ENCODE measurements around the gene GALNT1. TPM values are rescaled to one million over a fixed set of nuclear protein-coding genes. Genes with fewer than 3 reads are reported as not detected.
"Not testable (repeated sequence)": the region's sequence is repeated elsewhere in the genome, so short reads cannot be mapped to it uniquely, and the experiment has no call there.

Gene GALNT1
- 10 to 100 TPM; 52.5 to 53.4 TPM for total RNA-seq

GRCh38 chr18:35581546-35581897, at the start of gene GALNT1:
GALNT1 (plus strand) TSS chr18:35581740; CDS start chr18:35654663, 72,923 bp downstream.
- POLR2A ChIA-PET: interaction anchor here (1.3 to 1.4 kb wide), 3 partner anchors 35 to 103 kb away, joined by 4 to 5 read pairs (median 4); partner anchors contain the start of gene INO80C
- CTCF ChIA-PET: no interaction called here

- POLR2A ChIA-PET: no interaction called here
Measured at GRCh38 chr18:35533916-35534405, 47.6 kb upstream of the GALNT1 start.

GRCh38 chr18:35535297-35535696, 46.2 kb upstream of the GALNT1 start:
- ChIA-PET POLR2A (no interaction called here), CTCF (no interaction called here)

More at GRCh38 chr18:35533916-35534405, 47.6 kb upstream of the GALNT1 start:
- CTCF ChIA-PET: no interaction called here

GRCh38 chr18:35542356-35542755, 39.2 kb upstream of the GALNT1 start:
- POLR2A ChIA-PET: no interaction called here
- CTCF ChIA-PET: no interaction called here

- POLR2A ChIA-PET: no interaction called here
- CTCF ChIA-PET: no interaction called here
Measured at GRCh38 chr18:35547008-35547605, 34.4 kb upstream of the GALNT1 start.

GRCh38 chr18:35549564-35549963, 32.0 kb upstream of the GALNT1 start:
- ChIA-PET CTCF (interaction anchor here (0.6 kb wide), 1 partner anchor 25 kb away, joined by 3 read pairs; no protein-coding TSS in a partner anchor), POLR2A (no interaction called here)

- ChIA-PET CTCF (no interaction called here), POLR2A (no interaction called here)
Measured at GRCh38 chr18:35553300-35553699, 28.2 kb upstream of the GALNT1 start.

- CTCF ChIA-PET, POLR2A ChIA-PET: not testable (repeated sequence)
Measured at GRCh38 chr18:35555538-35555937, 26.0 kb upstream of the GALNT1 start.

GRCh38 chr18:35559867-35560266, 21.7 kb upstream of the GALNT1 start:
- POLR2A ChIA-PET: no interaction called here
- CTCF ChIA-PET: no interaction called here

GRCh38 chr18:35564795-35565453, 16.6 kb upstream of the GALNT1 start:
- ChIA-PET POLR2A (interaction anchor here (0.6 kb wide), 1 partner anchor 135 kb away, joined by 3 read pairs; no protein-coding TSS in a partner anchor), CTCF (no interaction called here)

- ChIA-PET CTCF (no interaction called here), POLR2A (interaction anchor here (0.6 kb wide), 1 partner anchor 136 kb away, joined by 3 read pairs; no protein-coding TSS in a partner anchor)
Measured at GRCh38 chr18:35566019-35566418, 15.5 kb upstream of the GALNT1 start.

GRCh38 chr18:35570182-35570581, 11.4 kb upstream of the GALNT1 start:
- POLR2A ChIA-PET: no interaction called here
- CTCF ChIA-PET: no interaction called here

GRCh38 chr18:35571138-35571537, 10.4 kb upstream of the GALNT1 start:
- ChIA-PET POLR2A (no interaction called here), CTCF (no interaction called here)

- CTCF ChIA-PET: no interaction called here
- POLR2A ChIA-PET: no interaction called here
Measured at GRCh38 chr18:35572644-35573043, 8.9 kb upstream of the GALNT1 start.

GRCh38 chr18:35573531-35573930, 8.0 kb upstream of the GALNT1 start:
- POLR2A ChIA-PET: no interaction called here

GRCh38 chr18:35576240-35576845, 5.2 kb upstream of the GALNT1 start:
- POLR2A ChIA-PET, CTCF ChIA-PET: not testable (repeated sequence)

More at GRCh38 chr18:35573531-35573930, 8.0 kb upstream of the GALNT1 start:
- CTCF ChIA-PET: no interaction called here

GRCh38 chr18:35577045-35577848, 4.3 kb upstream of the GALNT1 start:
- CTCF ChIA-PET: interaction anchor here (1.0 to 1.1 kb wide), 2 partner anchors 99 to 106 kb away, joined by 3 read pairs; no protein-coding TSS in a partner anchor

GRCh38 chr18:35578481-35578880, 3.1 kb upstream of the GALNT1 start:
- ChIA-PET POLR2A (no interaction called here), CTCF (interaction anchor here (1.8 kb wide), 1 partner anchor 171 kb away, joined by 4 read pairs; no protein-coding TSS in a partner anchor)

More at GRCh38 chr18:35577045-35577848, 4.3 kb upstream of the GALNT1 start:
- POLR2A ChIA-PET: interaction anchor here (0.5 to 1.0 kb wide), 3 partner anchors 39 to 269 kb away, joined by 4 to 7 read pairs (median 4); no protein-coding TSS in a partner anchor

- CTCF ChIA-PET: interaction anchor here (1.8 kb wide), 1 partner anchor 171 kb away, joined by 4 read pairs; no protein-coding TSS in a partner anchor
- POLR2A ChIA-PET: interaction anchor here (0.8 kb wide), 1 partner anchor 81 kb away, joined by 4 read pairs; the partner anchor contains the start of gene INO80C
Measured at GRCh38 chr18:35578936-35579335, 2.6 kb upstream of the GALNT1 start.

Measured in activated CD8-positive, alpha-beta memory T cell treated with anti-CD3 and anti-CD28 coated beads for 36 hours (primary cell).